Measurements from ENCODE around the gene NXPH4.

GRCh38 chr12:57178213-57178612 lies 38.4 kb upstream of the NXPH4 start:
- TF ChIP-seq POLR2A (IDR thresholded peaks at IDR 0.05) (no peak), POLR2AphosphoS5 (IDR thresholded peaks at IDR 0.05) (no peak), CTCF (IDR thresholded peaks at IDR 0.05) (no peak)

Measured in suprapubic skin (tissue), 4 donors.